NCI-H2227 (cell line): ENCODE results near the gene NELFB.

Experiments
- DNase-seq: peaks from one replicate; lab custom pipeline; 2025; ENCODE audit not compliant: unreplicated experiment; lab: John Stamatoyannopoulos, UW

The NELFB gene

GRCh38 chr9:137254624-137255447 lies at the start of gene NELFB:
Gene NELFB, plus strand, starts transcription at chr9:137255327.
- DNase-seq: peak; percentile 92

- no peak for DNase-seq
Measured at GRCh38 chr9:137206602-137207001, 48.5 kb upstream of the NELFB start.

GRCh38 chr9:137211532-137211931 lies 43.6 kb upstream of the NELFB start:
- no peak for DNase-seq

- no peak for DNase-seq
Measured at GRCh38 chr9:137212520-137212919, 42.6 kb upstream of the NELFB start.

- DNase-seq: no peak
Measured at GRCh38 chr9:137213160-137214060, 41.7 kb upstream of the NELFB start.

- DNase-seq: no peak
Measured at GRCh38 chr9:137214620-137215019, 40.5 kb upstream of the NELFB start.

- DNase-seq: no peak
Measured at GRCh38 chr9:137215196-137215986, 39.7 kb upstream of the NELFB start.

GRCh38 chr9:137216188-137216965 lies 38.8 kb upstream of the NELFB start:
- no peak for DNase-seq

GRCh38 chr9:137217276-137218211 lies 37.6 kb upstream of the NELFB start:
- DNase-seq: peak; percentile 84

- no peak for DNase-seq
Measured at GRCh38 chr9:137218212-137218753, 36.8 kb upstream of the NELFB start.

GRCh38 chr9:137218754-137219271 lies 36.3 kb upstream of the NELFB start:
- no peak for DNase-seq

- DNase-seq: no peak
Measured at GRCh38 chr9:137219757-137220316, 35.3 kb upstream of the NELFB start.

- DNase-seq: no peak
Measured at GRCh38 chr9:137220317-137221094, 34.6 kb upstream of the NELFB start.

- no peak for DNase-seq
Measured at GRCh38 chr9:137221095-137221505, 34.0 kb upstream of the NELFB start.

- peak; percentile 43 for DNase-seq
Measured at GRCh38 chr9:137221506-137222111, 33.5 kb upstream of the NELFB start.

- peak; percentile 35 for DNase-seq
Measured at GRCh38 chr9:137222190-137223077, 32.7 kb upstream of the NELFB start, which contains the start of gene RNF208. Gene RNF208, minus strand, starts transcription at chr9:137222240. Its CDS starts 1,028 bp downstream, at chr9:137221212.
